Skeletal muscle satellite cell (primary cell): ENCODE measurements around the gene AFF3.

Experiments
- H3K27me3 ChIP-seq: 2 replicates; pipeline ENCODE4 v1.7.0; 2013; ENCODE audit warnings: low read length; ENCODE audit not compliant: control insufficient read depth, insufficient read depth
- H3K36me3 ChIP-seq: 2 replicates; pipeline ENCODE4 v1.7.0; 2013; ENCODE audit warnings: mild to moderate bottlenecking, control low read depth, low read length; ENCODE audit not compliant: insufficient read depth
- H3K4me1 ChIP-seq: 2 replicates; pipeline ENCODE4 v1.7.0; 2013; ENCODE audit warnings: low read length; ENCODE audit not compliant: control insufficient read depth, insufficient read depth
- H3K4me2 ChIP-seq: 2 replicates; pipeline ENCODE4 v1.7.0; 2013; ENCODE audit warnings: mild to moderate bottlenecking, low read length
- H3K4me3 ChIP-seq: 2 replicates; pipeline ENCODE4 v1.7.0; 2013; ENCODE audit warnings: low read length
- H3K9ac ChIP-seq: 2 replicates; pipeline ENCODE4 v1.7.0; 2013; ENCODE audit warnings: mild to moderate bottlenecking, low read depth, low read length, moderate library complexity
- H3K9me3 ChIP-seq: replicated peaks from 2 replicates; pipeline ENCODE4 v1.7.0; 2013; ENCODE audit warnings: mild to moderate bottlenecking, control low read depth, low read length

AFF3 gene

GRCh38 chr2:100036793-100037192 is 105.6 kb downstream of the AFF3 start:
- H3K4me1 ChIP-seq: no peaks in the 10 kb centered on the region
- no peaks in the 10 kb centered on the region for H3K36me3 ChIP-seq
- no peak overlapping the region for H3K9ac ChIP-seq
- H3K4me2 ChIP-seq: no peak overlapping the region
- no peaks in the 10 kb centered on the region for H3K9me3 ChIP-seq
- no peaks in the 10 kb centered on the region for H3K27me3 ChIP-seq
- H3K4me3 ChIP-seq: no peak overlapping the region

- Histone ChIP-seq H3K27me3 (no peaks in the 10 kb centered on the region), H3K4me3 (no peak overlapping the region), H3K9ac (no peak overlapping the region), H3K9me3 (no peaks in the 10 kb centered on the region), H3K36me3 (no peaks in the 10 kb centered on the region), H3K4me2 (no peak overlapping the region), H3K4me1 (no peaks in the 10 kb centered on the region)
These were observed 106.4 kb downstream of the AFF3 start for GRCh38 chr2:100036026-100036425.

DNA sequence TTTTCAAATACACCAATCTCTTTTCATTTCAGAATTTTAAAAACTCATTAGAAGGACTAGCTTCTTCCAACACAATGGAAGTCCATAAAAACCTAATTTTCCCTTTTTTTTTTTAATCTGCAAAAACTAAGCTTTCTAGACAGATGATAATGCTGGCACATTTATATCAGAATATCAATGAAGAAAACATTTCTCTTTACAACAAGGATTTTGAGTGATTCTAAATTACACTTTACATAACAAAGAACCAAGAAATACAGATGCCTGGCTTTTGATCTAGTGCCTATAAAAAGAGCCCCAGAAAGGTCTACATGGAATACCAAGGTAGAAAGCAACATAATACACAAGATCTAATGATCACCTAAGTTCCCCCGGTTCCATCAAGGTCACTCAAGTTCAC is 108.0 kb downstream of the AFF3 start:
- Histone ChIP-seq H3K36me3 (no peaks in the 10 kb centered on the region), H3K27me3 (no peaks in the 10 kb centered on the region), H3K4me2 (no peak overlapping the region), H3K4me3 (no peak overlapping the region), H3K9me3 (no peaks in the 10 kb centered on the region), H3K4me1 (no peaks in the 10 kb centered on the region), H3K9ac (no peak overlapping the region)

DNA sequence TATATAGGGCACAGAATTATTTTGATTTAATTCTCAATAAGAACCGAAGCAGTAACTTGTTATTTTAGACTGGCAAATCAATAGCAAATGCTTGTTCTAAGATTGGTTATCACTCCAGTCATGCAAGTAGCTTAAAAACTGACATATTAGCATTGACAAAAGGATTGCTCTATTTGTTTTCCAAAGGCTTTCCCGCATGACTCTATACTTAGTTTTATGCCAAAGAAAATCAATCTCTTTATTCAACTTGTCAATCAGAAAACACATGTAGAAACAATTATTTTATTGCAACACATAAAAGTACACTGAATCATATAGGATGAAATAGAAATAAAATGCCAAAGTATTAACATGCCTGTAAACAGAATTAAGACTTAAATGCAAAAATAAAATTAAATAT is 108.4 kb downstream of the AFF3 start:
- no peaks in the 10 kb centered on the region for H3K27me3 ChIP-seq
- no peak overlapping the region for H3K9ac ChIP-seq
- no peak overlapping the region for H3K4me3 ChIP-seq
- H3K4me1 ChIP-seq: no peaks in the 10 kb centered on the region
- no peak overlapping the region for H3K4me2 ChIP-seq
- H3K9me3 ChIP-seq: no peaks in the 10 kb centered on the region
- H3K36me3 ChIP-seq: no peaks in the 10 kb centered on the region

GRCh38 chr2:100031604-100032003 is 110.8 kb downstream of the AFF3 start:
- H3K4me2 ChIP-seq: no peak overlapping the region
- H3K4me1 ChIP-seq: no peaks in the 10 kb centered on the region
- H3K9ac ChIP-seq: no peak overlapping the region
- H3K36me3 ChIP-seq: no peaks in the 10 kb centered on the region
- no peak overlapping the region for H3K4me3 ChIP-seq
- no peaks in the 10 kb centered on the region for H3K9me3 ChIP-seq
- H3K27me3 ChIP-seq: no peaks in the 10 kb centered on the region

GRCh38 chr2:100029460-100029859 is 112.9 kb downstream of the AFF3 start:
- no peaks in the 10 kb centered on the region for H3K27me3 ChIP-seq
- H3K4me2 ChIP-seq: no peak overlapping the region
- H3K9me3 ChIP-seq: no peaks in the 10 kb centered on the region
- H3K4me1 ChIP-seq: no peaks in the 10 kb centered on the region
- no peak overlapping the region for H3K4me3 ChIP-seq
- H3K9ac ChIP-seq: no peak overlapping the region
- H3K36me3 ChIP-seq: no peaks in the 10 kb centered on the region

DNA sequence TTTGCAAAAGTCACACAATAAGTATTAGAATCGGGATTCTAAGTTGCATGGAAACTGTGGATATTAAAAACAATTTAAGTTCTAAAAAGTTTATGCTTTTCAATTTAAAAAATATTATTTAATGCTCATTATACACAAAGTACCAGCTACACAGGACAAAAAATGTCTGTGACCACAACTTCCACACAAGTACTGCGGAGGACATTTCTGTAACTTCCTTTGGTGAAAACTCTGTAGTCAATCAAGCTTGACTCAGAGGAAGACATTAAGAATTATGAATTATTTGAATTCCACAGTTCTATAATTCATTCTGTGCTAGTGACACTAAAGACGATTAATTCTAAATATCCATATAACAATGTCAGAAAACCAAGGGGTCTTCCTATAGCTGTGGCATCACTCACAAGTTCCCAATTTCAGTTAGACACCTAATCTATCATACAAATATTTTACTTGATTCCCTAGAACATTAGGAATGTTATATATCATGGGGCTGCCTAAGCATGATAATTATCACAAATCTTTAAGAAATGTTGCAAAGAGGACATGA is 120.5 kb downstream of the AFF3 start:
- H3K4me1 ChIP-seq: no peaks in the 10 kb centered on the region
- H3K4me2 ChIP-seq: no peak overlapping the region
- no peak overlapping the region for H3K9ac ChIP-seq
- H3K9me3 ChIP-seq: no peaks in the 10 kb centered on the region
- no peaks in the 10 kb centered on the region for H3K36me3 ChIP-seq
- H3K4me3 ChIP-seq: no peak overlapping the region
- H3K27me3 ChIP-seq: no peaks in the 10 kb centered on the region

- Histone ChIP-seq H3K9me3 (no peaks in the 10 kb centered on the region), H3K4me1 (peaks cover under 1% of the 10 kb centered on the region), H3K4me2 (no peak overlapping the region), H3K36me3 (no peaks in the 10 kb centered on the region), H3K4me3 (no peak overlapping the region), H3K27me3 (no peaks in the 10 kb centered on the region), H3K9ac (no peak overlapping the region)
These were observed 122.9 kb downstream of the AFF3 start for GRCh38 chr2:100019499-100019898.

DNA sequence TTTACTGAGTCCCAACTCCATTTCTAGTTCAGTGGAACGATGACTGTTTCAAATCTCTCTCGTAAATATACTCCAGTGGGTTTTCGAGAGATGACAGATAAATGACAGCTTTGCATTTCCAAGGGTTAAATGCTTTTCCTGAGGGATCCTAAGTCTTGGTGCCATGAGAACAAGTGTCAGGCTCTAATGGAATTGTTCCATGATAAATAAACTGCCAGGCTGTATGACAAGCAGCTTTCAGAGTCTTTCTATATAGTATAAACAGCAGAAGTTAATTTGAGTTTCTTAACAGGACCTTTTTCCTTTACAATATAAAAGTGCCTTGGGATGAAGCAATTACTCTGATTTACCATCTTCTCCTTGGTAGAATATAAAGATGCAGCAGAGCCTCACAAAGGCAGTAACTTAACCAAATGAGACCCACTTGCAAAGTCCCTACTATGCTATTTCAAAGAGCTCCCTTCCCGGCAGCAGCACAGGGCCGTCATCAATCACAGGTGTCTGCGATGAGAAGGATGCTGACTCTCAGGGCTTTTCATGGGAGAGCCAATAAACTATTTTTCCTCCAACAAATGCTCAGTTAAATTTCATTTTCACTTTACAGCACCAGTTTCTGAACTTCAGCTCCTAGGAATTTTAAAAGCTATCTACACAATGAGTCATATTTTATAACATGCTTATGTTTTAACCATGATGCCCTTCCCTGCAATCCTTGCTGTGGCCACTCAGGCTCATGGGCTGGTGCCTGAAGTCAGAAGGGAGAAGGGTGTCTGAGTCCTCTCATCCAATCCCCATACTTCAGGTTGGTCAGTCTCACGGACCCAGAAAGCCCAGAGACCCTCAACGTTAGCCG is 123.8 kb downstream of the AFF3 start:
- Histone ChIP-seq H3K36me3 (no peaks in the 10 kb centered on the region), H3K4me2 (no peak overlapping the region), H3K4me3 (no peak overlapping the region), H3K9me3 (no peaks in the 10 kb centered on the region), H3K9ac (no peak overlapping the region), H3K27me3 (no peaks in the 10 kb centered on the region), H3K4me1 (peaks cover 6% of the 10 kb centered on the region)

- Histone ChIP-seq H3K36me3 (no peaks in the 10 kb centered on the region), H3K4me1 (peaks cover 9% of the 10 kb centered on the region), H3K9me3 (no peaks in the 10 kb centered on the region), H3K9ac (no peak overlapping the region), H3K4me2 (no peak overlapping the region), H3K4me3 (no peak overlapping the region), H3K27me3 (no peaks in the 10 kb centered on the region)
These were observed 124.8 kb downstream of the AFF3 start for GRCh38 chr2:100017633-100018032.

DNA sequence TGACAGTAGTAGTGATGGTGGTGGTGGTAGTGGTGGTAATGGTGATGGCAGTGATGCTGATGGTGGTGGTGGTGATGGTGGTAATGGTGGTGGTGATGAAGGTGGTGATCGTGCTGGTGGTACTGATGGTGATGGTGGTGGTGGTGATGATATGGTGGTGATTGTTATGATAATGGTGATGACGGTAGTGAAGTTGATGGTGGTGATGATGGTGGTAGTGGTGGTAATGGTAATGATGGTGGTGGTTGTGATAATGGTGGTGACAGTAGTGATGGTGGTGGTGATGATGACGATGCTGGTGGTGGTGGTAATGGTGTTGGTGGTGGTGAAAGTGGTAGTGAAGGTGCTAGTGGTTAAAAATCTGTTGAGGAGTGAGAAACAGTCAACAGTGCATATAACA is 125.6 kb downstream of the AFF3 start:
- Histone ChIP-seq H3K27me3 (no peaks in the 10 kb centered on the region), H3K4me3 (no peak overlapping the region), H3K9me3 (no peaks in the 10 kb centered on the region), H3K9ac (no peak overlapping the region), H3K4me1 (peaks cover 9% of the 10 kb centered on the region), H3K36me3 (no peaks in the 10 kb centered on the region), H3K4me2 (no peak overlapping the region)

DNA sequence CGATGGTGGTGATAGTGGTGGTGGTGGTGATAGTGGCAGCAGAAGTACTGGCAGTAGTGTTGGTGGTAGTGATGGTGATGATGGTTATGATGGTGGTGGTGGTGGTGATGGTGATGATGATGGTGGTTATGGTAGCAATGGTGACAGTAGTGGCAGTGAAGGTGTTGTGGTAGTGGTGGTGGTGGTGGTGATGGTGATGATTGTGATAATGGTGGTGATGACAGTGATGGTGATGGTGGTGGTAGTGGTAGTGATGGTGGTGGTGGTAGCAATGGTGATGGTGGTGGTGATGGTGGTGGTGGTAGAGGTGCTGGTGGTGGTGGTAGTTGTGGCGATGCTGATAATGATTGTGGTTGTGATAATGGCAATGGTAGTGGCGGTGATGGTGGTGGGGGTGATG is 126.5 kb downstream of the AFF3 start:
- no peak overlapping the region for H3K9ac ChIP-seq
- no peaks in the 10 kb centered on the region for H3K36me3 ChIP-seq

More for the DNA sequence above, 126.5 kb downstream of the AFF3 start:
- peaks cover 9% of the 10 kb centered on the region for H3K4me1 ChIP-seq
- H3K4me3 ChIP-seq: no peak overlapping the region
- H3K9me3 ChIP-seq: no peaks in the 10 kb centered on the region
- no peaks in the 10 kb centered on the region for H3K27me3 ChIP-seq
- H3K4me2 ChIP-seq: no peak overlapping the region
